HL-60 (cell line): ENCODE data around the gene ARHGEF7.

ENCODE experiments used
- DNase-seq, 2 experiments: peaks; one replicate each; pipeline ENCODE4 v3.0.0-alpha.2; 2010 to 2020; ENCODE audit warnings: low read depth in 1 of 2, low spot score in 1 of 2
- H3K27ac ChIP-seq: fragments of 250-450 bp; sonication (Bioruptor Pico); replicated peaks from 2 replicates; pipeline ENCODE4 v1.5.1; 2020; ENCODE audit warnings: mild to moderate bottlenecking, moderate library complexity
- H3K27me3 ChIP-seq: fragments of 250-450 bp; sonication (Bioruptor Pico); 2 replicates; pipeline ENCODE4 v1.5.1; 2021; ENCODE audit warnings: mild to moderate bottlenecking, moderate library complexity; ENCODE audit not compliant: insufficient read depth, poor library complexity, severe bottlenecking
- H3K4me3 ChIP-seq: replicated peaks from 2 replicates; pipeline ENCODE4 v1.5.1; 2011; ENCODE audit warnings: mild to moderate bottlenecking, control low read depth, low read length; ENCODE audit not compliant: insufficient read depth
- CTCF ChIP-seq: IDR thresholded peaks from one replicate; pipeline ENCODE4 v1.5.1; 2011; ENCODE audit warnings: low read length, control low read depth, inconsistent platforms; ENCODE audit not compliant: insufficient read depth
- GABPA ChIP-seq: IDR thresholded peaks from 2 replicates; pipeline ENCODE4 v1.6.1; 2012; ENCODE audit warnings: low read depth
- POLR2AphosphoS5 ChIP-seq: IDR thresholded peaks from 2 replicates; pipeline ENCODE4 v1.6.1; 2012; ENCODE audit warnings: low read depth
- REST ChIP-seq: IDR thresholded peaks from 2 replicates; pipeline ENCODE4 v1.6.1; 2012; ENCODE audit warnings: low read depth; ENCODE audit not compliant: insufficient replicate concordance
- SPI1 ChIP-seq: IDR thresholded peaks from 2 replicates; pipeline ENCODE4 v1.6.1; 2012; ENCODE audit warnings: low read depth, mild to moderate bottlenecking, borderline replicate concordance

ARHGEF7 gene

GRCh38 chr13:111123649-111124048, 8.5 kb downstream of the ARHGEF7 start:
- H3K27ac ChIP-seq, result no peak overlapping the region
- DNase-seq, result no peak
- H3K4me3 ChIP-seq, result no peak overlapping the region
- peaks cover 12% of the 10 kb centered on the region for H3K27me3 ChIP-seq
- TF ChIP-seq POLR2AphosphoS5, result no peak
- no peak for TF ChIP-seq GABPA
- no peak for TF ChIP-seq SPI1

GRCh38 chr13:111126509-111126908, 11.4 kb downstream of the ARHGEF7 start:
- TF ChIP-seq SPI1 (no peak), POLR2AphosphoS5 (no peak)
- Histone ChIP-seq H3K27me3 (peaks cover 8% of the 10 kb centered on the region), H3K4me3 (no peak overlapping the region), H3K27ac (no peak overlapping the region)
- DNase-seq, result no peak

GRCh38 chr13:111129465-111130115, 14.5 kb downstream of the ARHGEF7 start:
- Histone ChIP-seq H3K27me3 (peaks cover 8% of the 10 kb centered on the region), H3K27ac (no peak overlapping the region), H3K4me3 (no peak overlapping the region)
- DNase-seq, result no peak
- TF ChIP-seq CTCF, result no peak
- no peak for TF ChIP-seq POLR2AphosphoS5
- no peak for TF ChIP-seq GABPA
- no peak for TF ChIP-seq REST
- no peak for TF ChIP-seq SPI1

- DNase-seq, result no peak
- no peak for TF ChIP-seq CTCF
- no peak for TF ChIP-seq POLR2AphosphoS5
- TF ChIP-seq GABPA, result no peak
- Histone ChIP-seq H3K27me3 (peaks cover 8% of the 10 kb centered on the region), H3K4me3 (no peak overlapping the region), H3K27ac (no peak overlapping the region)
Observed at GRCh38 chr13:111130116-111130508, 15.0 kb downstream of the ARHGEF7 start.

GRCh38 chr13:111131048-111131447, 15.9 kb downstream of the ARHGEF7 start:
- H3K4me3 ChIP-seq, result no peak overlapping the region
- no peak for DNase-seq

More at GRCh38 chr13:111131048-111131447, 15.9 kb downstream of the ARHGEF7 start:
- no peak for TF ChIP-seq GABPA
- no peak for TF ChIP-seq POLR2AphosphoS5
- no peak for TF ChIP-seq CTCF
- no peak for TF ChIP-seq SPI1
- no peak for TF ChIP-seq REST
- no peak overlapping the region for H3K27ac ChIP-seq
- H3K27me3 ChIP-seq, result peaks cover 8% of the 10 kb centered on the region
